GM21390 (cell line): ENCODE measurements around the gene KCNH5.
"Not testable (repeated sequence)": the region's sequence is repeated elsewhere in the genome, so short reads cannot be mapped to it uniquely, and the experiment has no call there.

Experiments used
- ATAC-seq: cut with Tn5 transposase; IDR thresholded peaks from one replicate; pipeline ENCODE4 v1.9.1; 2021; ENCODE audit not compliant: unreplicated experiment

KCNH5 gene

DNA sequence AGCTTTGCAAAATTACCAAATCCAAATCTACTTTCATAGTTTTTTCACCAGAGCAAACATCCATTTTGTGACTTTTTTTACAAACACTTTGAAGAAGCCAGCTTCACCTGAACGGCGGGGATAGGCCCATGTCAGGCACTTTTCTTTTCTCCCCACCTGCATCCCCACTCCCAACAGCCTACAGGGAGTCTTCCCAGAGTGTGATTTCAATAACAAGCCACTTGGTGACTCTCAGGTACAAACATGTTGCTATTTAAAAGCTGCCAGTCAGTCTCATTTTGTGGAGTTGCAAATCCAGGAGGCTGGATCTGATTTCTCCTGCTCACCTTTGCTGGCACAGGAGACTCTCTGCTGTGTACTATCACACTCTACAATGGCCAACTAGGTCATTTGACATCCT lies 285.5 kb downstream of the KCNH5 start:
- ATAC-seq = no peak

- not testable (repeated sequence) for ATAC-seq
These were observed 298.4 kb downstream of the KCNH5 start for GRCh38 chr14:62746881-62747280.

DNA sequence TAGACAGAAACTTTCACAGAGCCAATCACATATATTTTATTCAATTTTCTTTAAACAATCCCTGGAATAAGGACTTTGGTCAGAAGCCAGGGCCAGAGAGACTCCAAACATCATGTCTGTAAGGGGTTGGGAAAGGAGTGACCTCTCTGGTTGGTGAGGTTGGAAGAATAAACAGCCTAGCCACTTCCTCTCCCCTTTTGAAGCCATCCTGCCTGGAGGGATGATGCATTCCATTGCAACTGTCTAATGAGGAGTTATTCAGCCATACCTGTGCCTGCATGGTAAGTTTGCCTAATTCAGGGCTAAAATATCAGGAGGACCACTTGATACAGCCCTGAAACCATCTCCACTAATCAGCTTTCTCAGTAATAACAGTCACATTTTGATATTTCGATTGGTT lies 299.8 kb downstream of the KCNH5 start:
- ATAC-seq = no peak

DNA sequence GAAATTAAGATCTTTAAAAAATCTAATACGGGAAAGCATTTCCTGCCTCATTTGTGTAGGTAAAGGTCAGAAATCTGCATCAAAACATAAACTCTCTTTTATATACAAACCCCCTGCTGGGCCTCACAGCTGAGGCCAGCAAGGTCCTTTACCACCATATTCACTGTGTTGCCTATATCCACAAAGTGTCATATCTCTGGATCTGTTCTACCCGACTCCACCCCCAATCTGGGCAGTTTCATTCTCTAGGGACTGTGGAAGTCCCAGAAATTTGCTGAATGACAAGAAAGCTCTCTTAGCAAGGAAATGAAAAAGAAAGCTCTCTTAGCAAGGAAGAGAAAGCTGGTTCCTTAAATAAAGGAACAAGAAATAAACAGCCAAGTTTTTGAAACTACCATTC lies 301.7 kb downstream of the KCNH5 start:
- ATAC-seq = no peak

DNA sequence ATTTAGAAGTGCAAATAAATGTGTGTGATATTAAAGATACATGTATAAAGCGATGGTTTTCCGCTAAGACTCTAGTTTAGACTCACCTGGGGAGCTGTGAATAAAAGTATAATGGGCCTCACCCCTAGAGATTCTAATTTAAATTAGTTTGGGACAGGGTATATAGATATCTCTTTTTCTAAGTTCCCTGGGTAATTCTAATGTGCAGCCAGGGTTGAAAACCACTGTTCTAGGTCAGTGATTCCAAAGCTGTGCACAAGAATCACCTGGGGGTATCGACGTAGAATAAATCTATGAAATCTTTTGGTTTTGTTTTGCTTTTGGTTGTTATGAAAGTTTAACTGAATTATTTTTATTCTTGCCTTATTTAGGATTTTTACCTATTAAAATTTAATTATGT lies 302.1 kb downstream of the KCNH5 start:
- no peak for ATAC-seq

GRCh38 chr14:62739647-62740046 lies 305.6 kb downstream of the KCNH5 start:
- ATAC-seq = no peak

GRCh38 chr14:62736048-62737043 lies 308.9 kb downstream of the KCNH5 start:
- ATAC-seq = no peak

GRCh38 chr14:62734831-62735230 lies 310.4 kb downstream of the KCNH5 start:
- ATAC-seq = no peak

- ATAC-seq = no peak
These were observed 322.9 kb downstream of the KCNH5 start for GRCh38 chr14:62722406-62722805.

DNA sequence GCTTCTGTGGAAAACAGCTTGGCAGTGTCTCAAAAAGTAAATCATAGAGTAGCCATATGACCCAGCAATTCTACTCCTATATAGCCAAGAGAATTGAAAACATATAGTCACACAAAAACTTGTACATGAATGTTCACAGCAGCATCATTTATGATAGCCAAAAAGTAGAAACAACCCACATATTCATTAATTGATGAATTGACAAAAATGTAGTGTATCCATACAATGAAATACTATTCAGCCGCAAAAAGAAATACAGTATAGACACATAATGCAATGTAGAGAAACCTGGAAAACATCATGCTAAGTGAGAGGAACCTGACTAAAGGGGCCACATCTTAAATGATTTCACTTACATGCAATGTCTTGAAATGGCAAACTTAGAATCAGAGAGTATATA lies 326.6 kb downstream of the KCNH5 start:
- no peak for ATAC-seq

DNA sequence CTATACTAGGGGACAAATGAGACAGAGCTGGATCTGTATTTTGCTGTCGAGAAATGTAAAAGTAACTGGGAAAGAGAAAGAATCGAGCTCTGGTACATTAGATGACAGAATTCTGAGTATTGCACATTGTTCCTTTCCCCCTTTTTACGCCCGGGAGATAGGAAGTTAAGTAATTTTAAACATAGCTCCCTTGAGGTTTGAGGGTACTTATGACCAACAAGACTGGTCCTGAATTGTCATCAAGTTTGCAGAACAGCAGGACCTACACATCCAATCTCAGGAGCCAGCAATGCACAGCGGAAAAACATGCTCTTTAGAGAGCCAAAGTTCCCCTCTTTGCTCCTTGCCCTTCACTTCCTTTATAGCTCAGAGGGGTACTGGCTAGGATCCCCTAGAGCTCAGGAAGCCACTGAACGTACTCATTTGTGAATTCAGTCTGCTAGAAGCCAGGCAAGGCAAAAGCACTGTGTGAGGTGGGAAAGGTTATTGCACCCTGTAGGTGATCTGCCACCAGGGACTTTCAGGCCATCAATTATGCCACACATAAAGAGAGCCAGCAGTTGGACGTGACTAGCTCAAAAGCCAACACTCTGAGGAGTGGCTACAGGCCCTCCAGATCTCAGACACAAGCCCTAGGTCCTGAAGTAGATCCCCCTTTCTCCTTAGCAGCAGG lies 333.8 kb downstream of the KCNH5 start:
- no peak for ATAC-seq

DNA sequence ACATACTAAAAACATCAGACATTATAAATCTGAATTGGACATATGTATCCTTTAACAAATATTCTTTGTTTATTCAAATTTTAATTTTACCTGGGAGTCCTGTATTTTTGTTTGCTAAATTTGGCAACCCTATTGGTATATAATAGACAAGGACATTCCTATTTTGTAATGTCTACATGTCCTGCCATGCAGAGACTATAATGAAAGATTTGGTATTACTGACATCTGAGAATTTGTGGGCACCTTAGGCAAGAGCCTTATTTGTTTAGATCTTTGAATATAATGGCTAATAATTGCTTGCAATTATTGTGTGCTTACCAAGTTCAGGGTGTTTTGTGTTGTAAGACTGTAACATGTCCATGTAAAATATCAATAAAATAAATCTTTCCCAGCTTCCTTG lies 334.4 kb downstream of the KCNH5 start:
- no peak for ATAC-seq

DNA sequence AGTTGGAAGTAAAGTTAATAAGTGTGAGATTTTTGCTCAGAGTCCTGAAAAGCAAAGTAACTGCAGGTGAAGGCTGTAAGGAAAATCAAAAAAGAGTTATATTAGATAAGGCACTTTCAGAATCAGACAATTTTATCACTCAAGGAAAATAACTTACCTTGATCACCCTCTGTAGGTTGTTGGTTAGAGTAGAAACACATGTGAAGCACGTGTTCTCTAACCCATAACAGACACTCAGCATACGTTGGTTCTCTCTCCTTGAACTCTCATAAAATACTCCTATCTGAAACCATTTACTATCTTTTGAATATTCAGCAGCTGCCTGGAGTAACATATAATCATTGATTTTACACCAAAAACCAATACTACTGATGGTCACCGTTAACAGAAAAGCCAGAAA lies 335.5 kb downstream of the KCNH5 start:
- ATAC-seq = no peak

DNA sequence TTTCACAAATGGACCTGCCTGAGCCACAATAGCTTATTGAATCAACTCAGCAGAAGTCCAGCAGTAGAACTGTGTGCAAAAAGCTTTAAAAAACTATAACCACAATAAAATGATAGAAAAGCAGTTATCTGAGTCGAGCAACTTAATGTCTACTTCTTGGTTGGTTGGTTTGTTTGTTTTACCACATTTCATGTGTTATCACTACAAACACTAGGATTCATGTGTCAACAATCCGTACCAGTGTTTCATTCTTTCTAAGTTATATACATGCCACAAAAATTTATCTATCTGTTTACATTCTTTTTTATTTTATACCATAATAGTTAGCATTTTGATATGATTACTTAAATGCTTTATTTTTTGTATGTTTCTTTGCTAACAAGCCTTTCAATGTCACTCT lies 339.0 kb downstream of the KCNH5 start:
- ATAC-seq = no peak

GRCh38 chr14:62697461-62697860 lies 347.8 kb downstream of the KCNH5 start:
- ATAC-seq = no peak

DNA sequence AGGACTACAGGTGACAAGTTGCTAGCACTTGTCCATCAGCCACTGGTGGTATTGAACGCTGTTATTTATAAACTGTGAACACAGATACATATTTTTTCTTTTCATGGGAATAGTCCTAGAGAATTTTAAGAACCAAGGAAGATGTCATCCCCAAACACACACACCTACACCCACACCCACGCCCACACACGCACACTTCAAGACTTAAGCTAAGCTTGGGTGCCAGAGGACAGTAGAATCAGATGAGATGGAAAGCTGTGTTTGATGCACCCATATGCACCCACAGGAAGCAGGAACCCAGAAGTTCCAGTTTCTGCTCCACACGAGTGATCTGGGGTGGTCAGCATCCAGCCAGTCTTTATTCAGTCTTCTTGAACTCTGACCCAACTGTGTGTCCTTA lies 348.3 kb downstream of the KCNH5 start:
- ATAC-seq = no peak

GRCh38 chr14:62696331-62696924 lies 348.8 kb downstream of the KCNH5 start:
- ATAC-seq = no peak

DNA sequence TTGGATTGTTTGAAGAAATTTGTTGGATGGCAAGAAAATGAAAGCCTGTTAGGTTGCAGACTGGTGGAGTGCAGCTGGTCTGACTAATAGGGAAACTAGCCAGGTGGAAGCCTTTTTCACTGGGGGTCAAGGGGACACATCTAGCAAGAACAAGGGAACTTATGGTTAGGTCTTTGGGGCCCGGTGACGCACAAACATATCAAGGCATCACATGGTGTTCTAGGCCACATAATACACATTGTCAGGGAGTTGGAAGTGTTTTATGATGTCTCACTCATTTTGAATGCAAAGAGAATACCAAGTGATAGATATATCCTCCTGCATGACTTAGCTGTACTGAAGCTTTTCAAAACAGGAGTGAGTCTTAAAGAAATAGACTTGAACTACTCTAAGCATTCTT lies 351.2 kb downstream of the KCNH5 start:
- no peak for ATAC-seq

DNA sequence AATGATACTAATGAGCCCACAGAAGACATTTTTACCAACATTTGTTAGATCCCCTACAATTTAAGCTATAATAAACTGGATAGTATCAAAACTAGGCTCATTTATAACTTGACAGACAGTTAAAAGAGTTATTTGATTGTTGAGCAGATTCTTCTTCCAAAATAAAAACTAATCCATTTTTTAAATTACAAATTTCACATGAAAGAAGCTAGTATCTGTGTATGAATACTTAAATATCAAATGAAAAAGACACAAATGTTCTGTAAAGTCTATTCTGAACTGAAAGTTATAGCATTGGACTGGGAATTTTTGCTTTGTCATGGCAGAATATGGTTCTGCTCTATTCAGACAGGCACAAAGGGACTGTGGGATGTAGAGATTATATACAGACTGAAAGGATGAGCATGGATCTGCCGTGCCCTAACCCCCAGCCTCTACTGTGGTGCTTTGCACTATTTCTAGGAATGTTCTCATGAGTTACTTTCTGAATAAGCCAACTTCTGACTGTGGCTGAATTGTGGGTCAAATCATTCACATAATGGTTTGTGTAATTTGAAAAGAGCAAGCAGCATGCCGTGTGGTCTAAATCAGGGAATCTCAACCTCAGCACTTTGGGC lies 352.7 kb downstream of the KCNH5 start:
- ATAC-seq = no peak

- ATAC-seq = no peak
These were observed 353.4 kb downstream of the KCNH5 start for GRCh38 chr14:62691647-62692489.

- ATAC-seq = no peak
These were observed 355.5 kb downstream of the KCNH5 start for GRCh38 chr14:62689733-62690132.
